GM12864 (cell line): Measurements from ENCODE around the gene PDZD7.
A peak's percentile ranks its signal among the peaks of the same experiment; 100 is the strongest.

Experiments used
- DNase-seq: peaks from one replicate; pipeline ENCODE4 v3.0.0-alpha.2; 2011; ENCODE audit warnings: low read depth
- H3K4me3 ChIP-seq: 2 replicates; pipeline ENCODE4 v1.5.1; 2011; ENCODE audit warnings: mild to moderate bottlenecking, low read depth, low read length, control low read depth
- TF ChIP-seq, protein P1 (sequence below): IDR thresholded peaks from 2 replicates; pipeline ENCODE4 v1.5.1; 2011; ENCODE audit warnings: low read depth, mild to moderate bottlenecking, moderate library complexity, low read length, control low read depth, inconsistent platforms; ENCODE audit errors: missing control alignments

The PDZD7 gene

DNA sequence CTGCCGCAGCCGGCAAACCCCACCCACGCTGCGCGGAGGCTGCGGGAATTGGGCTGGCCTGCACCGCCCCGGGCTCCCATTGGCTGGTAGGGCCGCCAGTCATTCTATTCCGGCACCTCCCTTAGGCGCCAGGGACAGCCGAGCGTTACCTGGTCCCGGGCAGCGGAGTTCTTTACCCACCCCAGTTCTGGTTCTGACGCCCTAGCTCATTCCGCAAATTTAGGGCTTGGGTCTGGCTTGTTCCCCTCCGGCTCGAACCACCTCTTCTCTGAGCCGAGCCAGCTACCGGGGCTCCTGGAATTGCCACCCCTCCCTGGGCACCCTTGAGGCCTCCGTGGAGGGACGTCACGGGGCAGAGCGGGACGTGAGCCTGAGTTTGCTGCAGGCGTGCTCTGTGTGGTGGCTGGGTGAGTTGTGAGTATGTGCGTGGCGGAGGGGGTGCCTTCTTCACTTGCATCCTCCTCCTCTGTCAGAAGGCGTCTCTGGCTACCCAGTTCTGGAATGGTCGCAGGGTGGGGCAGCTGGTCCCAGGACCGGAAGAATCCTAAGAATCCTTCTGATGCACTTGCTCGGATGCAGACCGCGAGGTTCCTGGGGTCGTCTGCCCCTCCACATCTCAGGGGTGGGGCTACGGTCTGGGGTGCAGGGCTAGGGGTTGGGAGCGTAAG lies at the start of gene PDZD7, which contains the start of gene SFXN3:
PDZD7 (minus strand) TSS at position 2 of the 668 bp plus-strand sequence. CDS start 910 bp downstream, outside the sequence.
SFXN3 (plus strand) TSS at position 107 of the 668 bp plus-strand sequence. CDS start 3,461 bp downstream, outside the sequence.
- TF ChIP-seq, protein P1, sequence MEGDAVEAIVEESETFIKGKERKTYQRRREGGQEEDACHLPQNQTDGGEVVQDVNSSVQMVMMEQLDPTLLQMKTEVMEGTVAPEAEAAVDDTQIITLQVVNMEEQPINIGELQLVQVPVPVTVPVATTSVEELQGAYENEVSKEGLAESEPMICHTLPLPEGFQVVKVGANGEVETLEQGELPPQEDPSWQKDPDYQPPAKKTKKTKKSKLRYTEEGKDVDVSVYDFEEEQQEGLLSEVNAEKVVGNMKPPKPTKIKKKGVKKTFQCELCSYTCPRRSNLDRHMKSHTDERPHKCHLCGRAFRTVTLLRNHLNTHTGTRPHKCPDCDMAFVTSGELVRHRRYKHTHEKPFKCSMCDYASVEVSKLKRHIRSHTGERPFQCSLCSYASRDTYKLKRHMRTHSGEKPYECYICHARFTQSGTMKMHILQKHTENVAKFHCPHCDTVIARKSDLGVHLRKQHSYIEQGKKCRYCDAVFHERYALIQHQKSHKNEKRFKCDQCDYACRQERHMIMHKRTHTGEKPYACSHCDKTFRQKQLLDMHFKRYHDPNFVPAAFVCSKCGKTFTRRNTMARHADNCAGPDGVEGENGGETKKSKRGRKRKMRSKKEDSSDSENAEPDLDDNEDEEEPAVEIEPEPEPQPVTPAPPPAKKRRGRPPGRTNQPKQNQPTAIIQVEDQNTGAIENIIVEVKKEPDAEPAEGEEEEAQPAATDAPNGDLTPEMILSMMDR: no peak
- H3K4me3 ChIP-seq: peak within 1 kb of the TSS; percentile 44
- DNase-seq: peak; percentile 80

DNA sequence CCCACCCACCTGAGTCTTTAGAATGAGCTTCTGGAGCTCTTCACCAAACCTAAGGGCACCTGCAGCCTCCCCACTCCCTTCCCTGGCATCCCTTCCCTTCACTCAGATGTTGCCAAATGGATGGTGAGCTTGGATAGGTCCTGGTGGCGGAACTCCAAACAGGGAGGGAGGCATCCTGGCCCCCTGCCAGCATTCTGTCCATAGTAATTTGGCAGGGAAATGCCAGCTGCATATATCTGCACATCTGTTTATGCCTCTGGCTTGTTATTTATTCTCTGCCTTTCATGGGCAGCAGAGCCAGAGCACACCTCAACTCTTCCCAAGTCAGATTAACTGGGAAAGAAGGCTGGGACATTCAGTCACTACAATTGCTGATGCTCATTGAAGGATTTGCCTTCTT lies 48.9 kb upstream of the PDZD7 start:
- no peak overlapping the region for H3K4me3 ChIP-seq
- no peak for DNase-seq
- TF ChIP-seq, protein P1: no peak

- TF ChIP-seq, protein P1: no peak
- no peak overlapping the region for H3K4me3 ChIP-seq
- no peak for DNase-seq
Measured at GRCh38 chr10:101076630-101077029, 45.7 kb upstream of the PDZD7 start.

DNA sequence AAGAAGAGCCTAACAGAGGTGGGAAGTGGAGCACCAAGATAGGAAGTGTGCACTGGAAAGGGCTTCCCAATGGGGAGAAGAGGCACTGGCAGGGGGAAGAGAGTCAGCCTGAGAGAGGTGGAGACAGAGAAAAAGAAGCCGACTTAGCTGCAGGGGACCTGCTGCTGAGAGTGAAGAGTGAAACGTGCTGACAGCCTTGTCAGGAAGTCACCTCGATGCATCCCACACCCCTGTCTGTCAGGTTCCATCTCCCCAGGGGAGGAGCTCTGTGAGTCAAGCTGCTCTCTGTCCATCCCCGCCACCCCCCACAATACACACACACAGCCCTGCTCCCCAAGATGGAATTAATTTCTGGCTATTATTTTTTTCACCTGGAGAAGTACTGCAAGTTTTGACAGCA lies 44.8 kb upstream of the PDZD7 start:
- no peak overlapping the region for H3K4me3 ChIP-seq
- TF ChIP-seq, protein P1: no peak
- DNase-seq: no peak

GRCh38 chr10:101073631-101074030 lies 42.7 kb upstream of the PDZD7 start:
- TF ChIP-seq, protein P1: no peak
- DNase-seq: no peak
- no peak overlapping the region for H3K4me3 ChIP-seq

DNA sequence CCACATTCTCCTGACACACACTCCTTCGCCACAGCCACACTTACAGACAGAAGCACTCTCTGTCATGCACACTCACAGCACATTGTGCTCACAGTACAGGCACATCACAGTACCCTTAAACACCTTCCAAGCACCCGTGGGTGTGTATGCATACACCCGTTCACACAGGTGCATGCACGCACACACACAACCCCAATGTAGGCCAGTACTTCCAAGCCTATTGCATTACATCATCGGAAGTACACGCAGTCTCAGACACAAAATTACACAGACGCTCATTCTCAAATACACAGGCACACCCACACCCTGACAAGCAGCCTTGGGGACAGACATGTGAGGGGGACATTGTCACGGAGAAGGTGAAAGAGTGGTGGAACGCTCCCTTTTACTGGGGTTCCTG lies 42.0 kb upstream of the PDZD7 start:
- TF ChIP-seq, protein P1: no peak
- H3K4me3 ChIP-seq: no peak overlapping the region
- DNase-seq: no peak

DNA sequence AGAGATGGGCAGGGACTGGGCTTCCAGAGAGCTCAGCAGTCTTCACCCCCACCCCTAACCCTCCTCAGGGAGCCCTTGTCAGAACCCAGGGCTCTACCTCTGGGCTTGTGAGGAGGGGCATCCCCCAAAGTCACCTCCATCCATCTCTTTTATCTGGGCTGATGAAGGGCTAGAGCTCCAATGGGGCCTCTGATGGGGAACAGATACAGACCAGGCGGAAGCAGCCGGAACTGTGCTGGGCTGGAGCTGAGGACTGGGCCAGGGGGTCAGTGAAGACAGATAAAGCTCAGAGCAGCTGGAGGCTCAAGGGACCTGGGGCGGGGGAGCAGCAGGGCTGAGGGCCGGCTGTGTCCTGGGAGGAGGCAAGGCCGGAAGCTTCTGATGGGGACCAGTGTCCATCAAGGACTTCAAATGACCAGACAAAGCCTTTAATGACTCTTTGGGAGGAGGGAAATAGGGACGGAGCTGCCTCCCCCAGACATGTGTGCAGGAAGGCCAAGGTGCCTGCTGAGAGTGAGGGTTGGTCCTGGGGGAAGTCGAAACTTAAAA lies 41.0 kb upstream of the PDZD7 start:
- DNase-seq: no peak
- TF ChIP-seq, protein P1: no peak

More for the DNA sequence above, 41.0 kb upstream of the PDZD7 start:
- H3K4me3 ChIP-seq: no peak overlapping the region
